ENCODE measurements around the gene CPTP.

GRCh38 chr1:1345860-1346500 lies 21.4 kb downstream of the CPTP start:
- TF ChIP-seq POLR2AphosphoS5 (IDR thresholded peaks at IDR 0.05) (no peak), TAF1 (IDR thresholded peaks at IDR 0.05; ENCODE audit: low read depth) (no peak), EP300 (conservative IDR thresholded peaks at IDR 0.05; ENCODE audit: poor library complexity, severe bottlenecking) (no peak), CTCF (IDR thresholded peaks at IDR 0.05; ENCODE audit: poor library complexity, severe bottlenecking) (no peak), REST (IDR thresholded peaks at IDR 0.05; ENCODE audit: borderline replicate concordance) (no peak)

Data from neural cell (in vitro differentiated cells).